ENCODE data around the gene AVL9. TPM values are rescaled to one million over a fixed set of nuclear protein-coding genes. Genes with fewer than 3 reads are reported as not detected.

AVL9 gene
- total and polyA plus RNA-seq, 12 donors: 6.3 to 21.7 (median 15.1) TPM

GRCh38 chr7:32536585-32536984 is 41.3 kb downstream of the AVL9 start:
- Histone ChIP-seq H3K27ac (no peak overlapping the region), H3K9me3 (no peaks in the 10 kb centered on the region), H3K4me1 (peaks cover 0 to 29% (median 16%) of the 10 kb centered on the region in 9 donors), H3K4me3 (no peak overlapping the region), H3K36me3 (peaks cover 0 to 2% (median 0%) of the 10 kb centered on the region in 9 donors), H3K27me3 (no peaks in the 10 kb centered on the region)
- WGBS, 2 donors: 0 to 22% methylated on average over 1 of the region's 1 CpG
- no peak for TF ChIP-seq CTCF (IDR thresholded peaks at IDR 0.05)
- intact Hi-C loops (cut with DNase I): loop anchor here in 2 of 10 donors (5.0 kb wide), 2 partner anchors 34 to 39 kb away; partner anchors contain the start of gene AVL9 (in 1 of the 2)
- DNase-seq (no peak), ATAC-seq (peak in 3 of 8 donors; percentile 19 to 64 (median 39))

GRCh38 chr7:32537760-32538159 is 42.5 kb downstream of the AVL9 start:
- ATAC-seq (no peak), DNase-seq (no peak)
- no peak overlapping the region for H3K27ac ChIP-seq
- no peak for TF ChIP-seq CTCF (IDR thresholded peaks at IDR 0.05)
- no peaks in the 10 kb centered on the region for H3K9me3 ChIP-seq
- intact Hi-C loops (cut with DNase I): loop anchor here in 2 of 10 donors (5.0 kb wide), 2 partner anchors 35 to 40 kb away; partner anchors contain the start of gene AVL9 (in 1 of the 2)
- H3K27me3 ChIP-seq: no peaks in the 10 kb centered on the region
- H3K4me1 ChIP-seq: peaks cover 0 to 27% (median 15%) of the 10 kb centered on the region in 9 donors
- H3K36me3 ChIP-seq: peaks cover 0 to under 1% (median 0%) of the 10 kb centered on the region in 9 donors
- 65 to 87% methylated on average over 4 of the region's 4 CpGs for WGBS, 2 donors
- H3K4me3 ChIP-seq: no peak overlapping the region

GRCh38 chr7:32539366-32539765 is 44.1 kb downstream of the AVL9 start:
- no peak for TF ChIP-seq CTCF (IDR thresholded peaks at IDR 0.05)
- Histone ChIP-seq H3K9me3 (no peaks in the 10 kb centered on the region), H3K27ac (no peak overlapping the region), H3K4me3 (no peak overlapping the region), H3K4me1 (peaks cover 0 to 27% (median 15%) of the 10 kb centered on the region in 9 donors), H3K27me3 (no peaks in the 10 kb centered on the region), H3K36me3 (peaks cover 0 to 16% (median 0%) of the 10 kb centered on the region in 9 donors)
- no peak for DNase-seq
- ATAC-seq: no peak
- WGBS, 2 donors: 93 to 97% methylated on average over 2 of the region's 2 CpGs
- intact Hi-C loops (cut with DNase I): loop anchor here in 2 of 10 donors (5.0 kb wide), 2 partner anchors 37 to 42 kb away; partner anchors contain the start of gene AVL9 (in 1 of the 2)

- DNase-seq (no peak), ATAC-seq (no peak)
- WGBS, 2 donors: 66 to 88% methylated on average over 4 of the region's 4 CpGs
- Histone ChIP-seq H3K27me3 (no peaks in the 10 kb centered on the region), H3K4me3 (no peak overlapping the region), H3K27ac (no peak overlapping the region), H3K9me3 (no peaks in the 10 kb centered on the region), H3K4me1 (peaks cover 0 to 27% (median 15%) of the 10 kb centered on the region in 9 donors), H3K36me3 (peaks cover 0 to 23% (median 0%) of the 10 kb centered on the region in 9 donors)
- no peak for TF ChIP-seq CTCF (IDR thresholded peaks at IDR 0.05)
- intact Hi-C loops (cut with DNase I): loop anchor here in 2 of 10 donors (5.0 kb wide), 2 partner anchors 38 to 43 kb away; partner anchors contain the start of gene AVL9 (in 1 of the 2)
These were observed 44.7 kb downstream of the AVL9 start for GRCh38 chr7:32539919-32540531.

Data from heart right ventricle (tissue), 16 donors.